T1000 (cell line): ENCODE measurements around the gene FMN1.

Experiments
- DNase-seq: peaks from one replicate; lab custom pipeline; 2025; ENCODE audit warnings: mixed read lengths; lab: John Stamatoyannopoulos, UW

The FMN1 gene

GRCh38 chr15:33194704-33195670 lies at the start of gene FMN1:
FMN1 (minus strand) TSS chr15:33194714; CDS start chr15:33154914, 39,800 bp downstream.
- DNase-seq, result no peak

GRCh38 chr15:33243869-33244268 lies 49.4 kb upstream of the FMN1 start:
- DNase-seq, result peak; percentile 38

- DNase-seq, result peak; percentile 45
Observed at GRCh38 chr15:33243393-33243792, 48.9 kb upstream of the FMN1 start.

- peak; percentile 45 for DNase-seq
Observed at GRCh38 chr15:33242669-33243191, 48.2 kb upstream of the FMN1 start.

- DNase-seq, result peak; percentile 42
Observed at GRCh38 chr15:33242165-33242564, 47.7 kb upstream of the FMN1 start.

GRCh38 chr15:33236841-33237509 lies 42.5 kb upstream of the FMN1 start:
- DNase-seq, result no peak

- DNase-seq, result peak; percentile 9
Observed at GRCh38 chr15:33234020-33234461, 39.5 kb upstream of the FMN1 start.

GRCh38 chr15:33226559-33227181 lies 32.2 kb upstream of the FMN1 start:
- DNase-seq, result no peak

GRCh38 chr15:33218071-33218491 lies 23.6 kb upstream of the FMN1 start:
- no peak for DNase-seq

GRCh38 chr15:33215941-33216872 lies 21.7 kb upstream of the FMN1 start:
- DNase-seq, result no peak

GRCh38 chr15:33211176-33211808 lies 16.8 kb upstream of the FMN1 start:
- no peak for DNase-seq

GRCh38 chr15:33209575-33210481 lies 15.3 kb upstream of the FMN1 start:
- DNase-seq, result no peak

- no peak for DNase-seq
Observed at GRCh38 chr15:33207646-33208045, 13.1 kb upstream of the FMN1 start.

GRCh38 chr15:33206366-33206765 lies 11.9 kb upstream of the FMN1 start:
- no peak for DNase-seq

GRCh38 chr15:33204926-33205325 lies 10.4 kb upstream of the FMN1 start:
- no peak for DNase-seq

- no peak for DNase-seq
Observed at GRCh38 chr15:33204087-33204486, 9.6 kb upstream of the FMN1 start.

- DNase-seq, result peak; percentile 19
Observed at GRCh38 chr15:33201491-33202231, 7.1 kb upstream of the FMN1 start.

- DNase-seq, result no peak
Observed at GRCh38 chr15:33200903-33201302, 6.4 kb upstream of the FMN1 start.

- no peak for DNase-seq
Observed at GRCh38 chr15:33200444-33200843, 5.9 kb upstream of the FMN1 start.
